Measurements from ENCODE around the gene SMAGP. TPM values are rescaled to one million over a fixed set of nuclear protein-coding genes. Genes with fewer than 3 reads are reported as not detected.

The SMAGP gene
- total and polyA plus RNA-seq, 2 of the 4 experiments (the other 2 are of a cell fraction) = 12.2 to 42.7 TPM

- peak overlapping the region; percentile 85 for H2AFZ ChIP-seq (replicated peaks; ENCODE audit: low read length, poor library complexity)
- BruUV-seq (replicated peaks) = no TSS peak
- CTCF ChIA-PET = no interaction called here
- H3K18ac ChIP-seq (ENCODE audit: low read depth, low read length) = peak overlapping the region; percentile 46; the same call in 1 of the 2 replicates
- no peak overlapping the region for H3K4me3 ChIP-seq (ENCODE audit: insufficient read depth, low read depth, low read length)
- H4K5ac ChIP-seq (ENCODE audit: low read depth, low read length) = peak overlapping the region; percentile 80
- in situ Hi-C loops (cut with MboI; ENCODE audit: low sequenced_read_pairs) = no loop called here
- peak overlapping the region; percentile 63 for H2AK9ac ChIP-seq (replicated peaks; ENCODE audit: low read depth, low read length, poor library complexity)
- H2BK120ac ChIP-seq (ENCODE audit: low read depth, low read length) = peak overlapping the region; percentile 1; the same call in 1 of the 2 replicates
- peak overlapping the region; percentile 68; the same call in 1 of the 2 replicates for H4K91ac ChIP-seq (ENCODE audit: insufficient read depth, low read depth, low read length)
- H3K4me2 ChIP-seq (ENCODE audit: low read depth, low read length) = peak overlapping the region; percentile 35; the same call in 1 of the 2 replicates
- peak; percentile 68 for DNase-seq
- H3K14ac ChIP-seq (replicated peaks; ENCODE audit: low read depth, low read length) = peak overlapping the region; percentile 74
- H2BK20ac ChIP-seq (ENCODE audit: low read depth, low read length) = no peak overlapping the region
- H3K9me1 ChIP-seq (ENCODE audit: insufficient read depth, low read length) = peaks cover 14% of the 10 kb centered on the region; the same call in 1 of the 2 replicates
- peak overlapping the region; percentile 68 for H2BK5ac ChIP-seq (ENCODE audit: low read depth, low read length, poor library complexity, severe bottlenecking)
- H3K79me1 ChIP-seq (ENCODE audit: low read depth in 1 of 2, low read length in 2 of 2) = peaks cover 17 to 71% of the 10 kb centered on the region in 2 experiments
- H3K4me1 ChIP-seq (ENCODE audit: control insufficient read depth, insufficient read depth, low read length) = peaks cover 12% of the 10 kb centered on the region
- no peaks in the 10 kb centered on the region for H3K9me3 ChIP-seq (ENCODE audit: control insufficient read depth, insufficient read depth, low read length)
- H3K4ac ChIP-seq (ENCODE audit: low read depth, low read length) = peak overlapping the region; percentile 73; the same call in 1 of the 2 replicates
- no peak overlapping the region; the same call in 1 of the 2 replicates for H3K9ac ChIP-seq (ENCODE audit: low read depth, low read length)
- TF ChIP-seq RFX5 (IDR thresholded peaks at IDR 0.05; ENCODE audit: low read depth, low read length) (no peak), POLR2A (IDR thresholded peaks at IDR 0.05; ENCODE audit: low read depth, low read length) (0 out of 2 replicates have a peak, but pooled peaks have one; percentile 21)
- H4K20me1 ChIP-seq (ENCODE audit: insufficient read depth, low read length) = no peaks in the 10 kb centered on the region
- no peak overlapping the region for H3K56ac ChIP-seq (ENCODE audit: extremely low read depth, insufficient read depth, low read length)
- peak overlapping the region; percentile 32; the same call in 1 of the 3 replicates for H2BK15ac ChIP-seq (ENCODE audit: low read depth, low read length)
- H3K27ac ChIP-seq (ENCODE audit: insufficient read depth, low read length) = peak overlapping the region; percentile 1; the same call in 1 of the 2 replicates
- H3K23ac ChIP-seq (ENCODE audit: low read depth, low read length) = peak overlapping the region; percentile 79; the same call in 1 of the 2 replicates
- H4K8ac ChIP-seq (ENCODE audit: low read depth in 2 of 2, low read length in 2 of 2) = peak overlapping the region; percentile 81 to 95
- peaks cover 28% of the 10 kb centered on the region for H3K36me3 ChIP-seq (ENCODE audit: control insufficient read depth, insufficient read depth, low read length)
- peak overlapping the region; percentile 45; the same call in 1 of the 2 replicates for H2AK5ac ChIP-seq (ENCODE audit: low read depth, low read length)
- no peaks in the 10 kb centered on the region for H3K27me3 ChIP-seq (ENCODE audit: control insufficient read depth, insufficient read depth, low read length)
- intact Hi-C loops (cut with micrococcal nuclease) = no loop called here
- peak; percentile 38; the same call in 1 of the 2 replicates for ATAC-seq (ENCODE audit: low read depth)
- WGBS, 2 experiments (ENCODE audit: extremely low coverage in 2 of 2, insufficient read length in 1 of 2) = no CpG with 5 or more reads among the region's 7 CpGs
- POLR2A ChIA-PET (ENCODE audit: unreplicated experiment) = no interaction called here
- dilution Hi-C loops (cut with HindIII; ENCODE audit: low sequenced_read_pairs, unreplicated experiment) = no loop called here
Observed at GRCh38 chr12:51246254-51246853, 23.9 kb downstream of the SMAGP start.

All from IMR-90 (cell line).